Smooth muscle cell (in vitro differentiated cells): ENCODE data around the gene B3GAT1. TPM values are rescaled to one million over a fixed set of nuclear protein-coding genes. Genes with fewer than 3 reads are reported as not detected.

Source experiments
- DNase-seq: peaks from one replicate; lab custom pipeline; 2025; ENCODE audit not compliant: unreplicated experiment; lab: John Stamatoyannopoulos, UW
- H2AFZ ChIP-seq: fragments of 200-600 bp; sonication (generic); 2 replicates; pipeline ENCODE4 v1.6.0; 2016; ENCODE audit warnings: antibody characterized with exemption, low read depth, mild to moderate bottlenecking
- H3F3A ChIP-seq: fragments of 200-600 bp; sonication (generic); 2 replicates; pipeline ENCODE4 v1.6.0; 2017; ENCODE audit warnings: antibody characterized with exemption, low read depth
- H3K27ac ChIP-seq: fragments of 200-600 bp; sonication (generic); 2 replicates; pipeline ENCODE4 v1.5.1; 2016; ENCODE audit warnings: low read depth, mild to moderate bottlenecking
- H3K27me3 ChIP-seq: fragments of 200-600 bp; sonication (generic); 2 replicates; pipeline ENCODE4 v1.6.1; 2016; ENCODE audit warnings: low read depth, mild to moderate bottlenecking
- H3K36me3 ChIP-seq: fragments of 200-600 bp; sonication (generic); 2 replicates; pipeline ENCODE4 v1.5.1; 2016; ENCODE audit warnings: low read depth
- H3K4me1 ChIP-seq: fragments of 200-600 bp; sonication (generic); 2 replicates; pipeline ENCODE4 v1.5.1; 2016; ENCODE audit warnings: low read depth
- H3K4me2 ChIP-seq: fragments of 200-600 bp; sonication (generic); 2 replicates; pipeline ENCODE4 v1.6.0; 2016; ENCODE audit warnings: mild to moderate bottlenecking
- H3K4me3 ChIP-seq: fragments of 200-600 bp; sonication (generic); 2 replicates; pipeline ENCODE4 v1.5.1; 2016; ENCODE audit warnings: mild to moderate bottlenecking
- H3K79me2 ChIP-seq: fragments of 200-600 bp; sonication (generic); 2 replicates; pipeline ENCODE4 v1.6.0; 2016; ENCODE audit warnings: low read depth, mild to moderate bottlenecking
- H3K9ac ChIP-seq: fragments of 200-600 bp; sonication (generic); 2 replicates; pipeline ENCODE4 v1.6.0; 2016; ENCODE audit warnings: low read depth
- H3K9me3 ChIP-seq: fragments of 200-600 bp; sonication (generic); replicated peaks from 2 replicates; pipeline ENCODE4 v1.5.1; 2016; ENCODE audit warnings: low read depth
- H4K20me1 ChIP-seq: fragments of 200-600 bp; sonication (generic); 2 replicates; pipeline ENCODE4 v1.6.0; 2016; ENCODE audit warnings: low read depth
- WGBS: methylation state at CpG from one replicate; pipeline ENCODE4 v1.1.7; 2016; ENCODE audit warnings: low lambda C conversion rate; 5-methylcytosine and 5-hydroxymethylcytosine counted together
- polyA plus RNA-seq: library from polyadenylated mRNA; unstranded; fragments of >200 nt; fragmentation: Nextera tagmentation; extraction: Ambion mirVana; gene quantifications from 2 replicates; pipeline ENCODE4 v1.2.1, GENCODE V29; 2016
- total RNA-seq: library from RNA; depleted of rRNA; stranded (reverse); fragments of >200 nt; gene quantifications from 2 replicates; pipeline ENCODE4 v1.2.3, GENCODE V29; 2014
- TF ChIP-seq, protein P1 (sequence below): fragments of 200-600 bp; sonication (generic); IDR thresholded peaks from 2 replicates; pipeline ENCODE4 v1.5.1; 2017; ENCODE audit warnings: borderline replicate concordance, mild to moderate bottlenecking, antibody characterized with exemption; ENCODE audit not compliant: insufficient read depth, poor library complexity, severe bottlenecking

B3GAT1 gene
- total and polyA plus RNA-seq, 2 experiments from 2014 or later: not detected

DNA sequence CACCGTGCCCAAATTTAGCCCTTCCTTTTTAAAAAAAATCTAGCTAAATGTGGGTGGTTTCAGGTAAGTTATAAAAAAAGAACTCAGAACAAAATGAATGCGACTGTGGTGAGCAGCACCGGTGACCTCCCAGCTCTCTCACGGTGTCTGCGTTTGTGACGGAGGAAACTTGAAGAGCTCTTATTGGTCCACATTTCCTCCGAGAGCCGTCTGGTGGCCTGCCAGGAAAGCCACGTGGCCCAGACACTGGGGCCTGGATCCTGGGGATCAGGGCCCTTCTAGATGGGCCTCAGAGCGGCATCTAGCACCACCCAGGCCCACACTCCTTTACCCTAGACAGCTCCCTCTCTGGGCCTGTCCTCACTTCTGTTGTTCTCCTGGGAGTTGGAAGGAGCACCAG lies 39.5 kb downstream of the B3GAT1 start:
- H3K27ac ChIP-seq: no peak overlapping the region
- H3K4me1 ChIP-seq: no peaks in the 10 kb centered on the region
- 88% methylated on average over 10 of the region's 10 CpGs for WGBS
- no peak for DNase-seq
- no peak overlapping the region for H2AFZ ChIP-seq
- no peak overlapping the region for H3K9ac ChIP-seq
- H3K9me3 ChIP-seq: no peaks in the 10 kb centered on the region
- no peaks in the 10 kb centered on the region for H4K20me1 ChIP-seq
- H3K27me3 ChIP-seq: no peaks in the 10 kb centered on the region
- H3K4me3 ChIP-seq: no peak overlapping the region
- TF ChIP-seq, protein P1, sequence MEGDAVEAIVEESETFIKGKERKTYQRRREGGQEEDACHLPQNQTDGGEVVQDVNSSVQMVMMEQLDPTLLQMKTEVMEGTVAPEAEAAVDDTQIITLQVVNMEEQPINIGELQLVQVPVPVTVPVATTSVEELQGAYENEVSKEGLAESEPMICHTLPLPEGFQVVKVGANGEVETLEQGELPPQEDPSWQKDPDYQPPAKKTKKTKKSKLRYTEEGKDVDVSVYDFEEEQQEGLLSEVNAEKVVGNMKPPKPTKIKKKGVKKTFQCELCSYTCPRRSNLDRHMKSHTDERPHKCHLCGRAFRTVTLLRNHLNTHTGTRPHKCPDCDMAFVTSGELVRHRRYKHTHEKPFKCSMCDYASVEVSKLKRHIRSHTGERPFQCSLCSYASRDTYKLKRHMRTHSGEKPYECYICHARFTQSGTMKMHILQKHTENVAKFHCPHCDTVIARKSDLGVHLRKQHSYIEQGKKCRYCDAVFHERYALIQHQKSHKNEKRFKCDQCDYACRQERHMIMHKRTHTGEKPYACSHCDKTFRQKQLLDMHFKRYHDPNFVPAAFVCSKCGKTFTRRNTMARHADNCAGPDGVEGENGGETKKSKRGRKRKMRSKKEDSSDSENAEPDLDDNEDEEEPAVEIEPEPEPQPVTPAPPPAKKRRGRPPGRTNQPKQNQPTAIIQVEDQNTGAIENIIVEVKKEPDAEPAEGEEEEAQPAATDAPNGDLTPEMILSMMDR: no peak
- no peaks in the 10 kb centered on the region for H3K36me3 ChIP-seq
- no peak overlapping the region for H3K4me2 ChIP-seq
- H3F3A ChIP-seq: no peaks in the 10 kb centered on the region
- no peaks in the 10 kb centered on the region for H3K79me2 ChIP-seq

DNA sequence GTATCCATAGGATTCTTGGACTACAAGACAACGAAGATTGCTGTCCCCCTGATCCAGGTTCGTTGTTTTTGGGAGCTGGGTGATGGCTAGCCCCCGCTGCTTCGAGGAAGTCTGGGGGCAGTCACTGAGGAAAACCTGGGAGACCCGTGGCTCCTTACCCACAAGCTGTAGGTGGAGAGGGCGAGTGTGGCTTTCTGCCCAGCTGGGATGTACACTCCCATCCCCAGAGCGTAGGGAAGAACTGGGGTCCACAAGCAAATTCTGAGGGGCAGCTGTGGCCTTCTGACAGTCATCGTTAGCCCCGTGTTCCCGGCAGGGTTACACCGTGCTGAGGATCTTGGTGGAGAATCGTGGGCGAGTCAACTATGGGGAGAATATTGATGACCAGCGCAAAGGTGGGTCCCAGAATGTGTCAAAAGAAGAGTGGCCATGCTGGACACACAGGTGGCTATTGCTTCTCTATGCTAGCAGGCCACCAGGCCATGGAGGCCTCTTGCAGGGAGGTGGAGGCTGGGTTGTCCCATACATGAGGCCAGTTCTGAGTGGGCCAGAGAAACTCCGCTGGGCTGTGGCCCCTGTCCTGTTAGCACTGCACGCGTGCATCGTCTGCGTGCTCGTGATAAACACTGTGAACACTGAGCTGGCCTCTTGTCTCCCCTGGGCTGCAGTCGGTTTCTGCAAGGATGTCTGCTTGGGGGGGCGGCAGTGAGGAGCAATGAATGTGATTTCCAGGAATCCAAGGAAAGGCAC lies 40.4 kb downstream of the B3GAT1 start:
- Histone ChIP-seq H3K9ac (no peak overlapping the region), H3K79me2 (no peaks in the 10 kb centered on the region), H4K20me1 (no peaks in the 10 kb centered on the region), H3K9me3 (no peaks in the 10 kb centered on the region), H3F3A (no peaks in the 10 kb centered on the region), H3K36me3 (no peaks in the 10 kb centered on the region), H3K27ac (no peak overlapping the region), H2AFZ (no peak overlapping the region), H3K4me1 (no peaks in the 10 kb centered on the region), H3K27me3 (peaks cover 2% of the 10 kb centered on the region), H3K4me2 (no peak overlapping the region), H3K4me3 (no peak overlapping the region)
- 94% methylated on average over 22 of the region's 22 CpGs for WGBS
- TF ChIP-seq, protein P1: no peak
- DNase-seq: no peak

DNA sequence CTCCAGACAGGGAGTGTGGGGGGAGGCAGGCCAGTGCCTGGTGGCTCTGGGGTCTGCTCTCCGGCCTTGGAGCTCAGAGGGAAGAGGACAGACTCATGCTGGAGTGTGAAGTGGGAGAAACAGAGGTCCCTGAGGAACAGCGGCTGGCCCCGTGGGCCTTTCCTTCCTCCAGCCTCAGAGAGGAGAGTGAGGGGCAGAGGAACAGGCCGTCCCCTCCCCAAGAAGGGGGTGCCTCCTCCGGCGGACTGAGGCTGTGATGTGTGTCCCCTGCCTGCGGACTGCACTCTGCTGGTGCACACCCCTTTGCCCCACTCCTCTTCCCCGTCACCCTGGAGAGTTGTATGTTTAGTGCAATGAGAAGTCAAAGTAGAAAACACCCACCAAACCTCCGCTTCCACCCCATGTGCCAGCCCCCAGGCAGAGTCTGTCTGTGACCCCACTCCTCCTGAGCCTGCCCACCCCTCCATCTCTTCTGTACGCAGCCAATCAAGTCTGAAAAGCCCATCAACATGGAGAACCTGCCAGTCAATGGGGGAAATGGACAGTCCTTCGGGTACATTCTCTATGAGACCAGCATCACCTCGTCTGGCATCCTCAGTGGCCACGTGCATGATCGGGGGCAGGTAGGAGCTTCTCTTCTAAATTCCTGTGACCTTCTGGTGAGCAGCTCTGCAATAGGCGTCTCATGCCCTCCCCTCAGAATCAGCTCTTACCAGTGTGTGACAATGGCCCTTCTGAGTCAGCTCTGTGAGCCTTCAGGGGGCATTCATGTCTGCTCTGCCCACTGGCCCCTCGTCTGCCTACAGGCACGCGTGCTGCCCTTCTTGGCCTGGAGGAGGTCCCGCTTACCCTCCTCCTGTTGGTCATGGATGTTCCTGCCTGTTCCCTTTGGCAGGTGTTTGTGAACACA lies 41.3 kb downstream of the B3GAT1 start:
- WGBS: 87% methylated on average over 13 of the region's 19 CpGs
- no peak for DNase-seq

More for the DNA sequence above, 41.3 kb downstream of the B3GAT1 start:
- Histone ChIP-seq H3K4me1 (no peaks in the 10 kb centered on the region), H3F3A (no peaks in the 10 kb centered on the region), H3K27ac (no peak overlapping the region), H3K4me3 (no peak overlapping the region), H3K79me2 (no peaks in the 10 kb centered on the region), H3K4me2 (no peak overlapping the region), H3K9me3 (no peaks in the 10 kb centered on the region), H3K9ac (no peak overlapping the region), H3K27me3 (peaks cover 2% of the 10 kb centered on the region), H3K36me3 (no peaks in the 10 kb centered on the region), H2AFZ (no peak overlapping the region), H4K20me1 (no peaks in the 10 kb centered on the region)
- TF ChIP-seq, protein P1: no peak
